ENCODE measurements around the gene PPIL6.
A peak's percentile ranks its signal among the peaks of the same experiment; 100 is the strongest.

Gene PPIL6

GRCh38 chr6:109453594-109454495 is 13.4 kb upstream of the PPIL6 start:
- Histone ChIP-seq H3K27me3 (replicated peaks; ENCODE audit: control insufficient read depth, insufficient read depth, low read length) (no peaks in the 10 kb centered on the region), H3K36me3 (ENCODE audit: control insufficient read depth, insufficient read depth, low read length) (peaks cover 26% of the 10 kb centered on the region), H3K4me3 (replicated peaks; ENCODE audit: low read depth, low read length) (peak overlapping the region; percentile 93)
- DNase-seq (ENCODE audit: extremely low read depth, insufficient read length): no peak
- TF ChIP-seq CTCF (IDR thresholded peaks at IDR 0.05; ENCODE audit: insufficient read depth, low read length, poor library complexity, severe bottlenecking): no peak

- TF ChIP-seq CTCF (IDR thresholded peaks at IDR 0.05; ENCODE audit: insufficient read depth, low read length, poor library complexity, severe bottlenecking): no peak
- no peak for DNase-seq (ENCODE audit: extremely low read depth, insufficient read length)
- Histone ChIP-seq H3K27me3 (replicated peaks; ENCODE audit: control insufficient read depth, insufficient read depth, low read length) (no peaks in the 10 kb centered on the region), H3K4me3 (replicated peaks; ENCODE audit: low read depth, low read length) (no peak overlapping the region), H3K36me3 (ENCODE audit: control insufficient read depth, insufficient read depth, low read length) (peaks cover 32% of the 10 kb centered on the region)
These were observed 12.7 kb upstream of the PPIL6 start for GRCh38 chr6:109453156-109453555.

GRCh38 chr6:109452181-109452580 is 11.8 kb upstream of the PPIL6 start:
- no peak for DNase-seq (ENCODE audit: extremely low read depth, insufficient read length)
- Histone ChIP-seq H3K4me3 (replicated peaks; ENCODE audit: low read depth, low read length) (no peak overlapping the region), H3K27me3 (replicated peaks; ENCODE audit: control insufficient read depth, insufficient read depth, low read length) (no peaks in the 10 kb centered on the region)

GRCh38 chr6:109451376-109451775 is 10.9 kb upstream of the PPIL6 start:
- H3K27me3 ChIP-seq (replicated peaks; ENCODE audit: control insufficient read depth, insufficient read depth, low read length): no peaks in the 10 kb centered on the region
- H3K4me3 ChIP-seq (replicated peaks; ENCODE audit: low read depth, low read length): no peak overlapping the region
- peaks cover 43% of the 10 kb centered on the region for H3K36me3 ChIP-seq (ENCODE audit: control insufficient read depth, insufficient read depth, low read length)
- DNase-seq (ENCODE audit: extremely low read depth, insufficient read length): no peak
- TF ChIP-seq CTCF (IDR thresholded peaks at IDR 0.05; ENCODE audit: insufficient read depth, low read length, poor library complexity, severe bottlenecking): no peak

More at GRCh38 chr6:109452181-109452580, 11.8 kb upstream of the PPIL6 start:
- no peak for TF ChIP-seq CTCF (IDR thresholded peaks at IDR 0.05; ENCODE audit: insufficient read depth, low read length, poor library complexity, severe bottlenecking)
- H3K36me3 ChIP-seq (ENCODE audit: control insufficient read depth, insufficient read depth, low read length): peaks cover 36% of the 10 kb centered on the region

GRCh38 chr6:109450801-109451200 is 10.4 kb upstream of the PPIL6 start:
- no peak for DNase-seq (ENCODE audit: extremely low read depth, insufficient read length)
- Histone ChIP-seq H3K4me3 (replicated peaks; ENCODE audit: low read depth, low read length) (no peak overlapping the region), H3K36me3 (ENCODE audit: control insufficient read depth, insufficient read depth, low read length) (peaks cover 48% of the 10 kb centered on the region), H3K27me3 (replicated peaks; ENCODE audit: control insufficient read depth, insufficient read depth, low read length) (no peaks in the 10 kb centered on the region)
- TF ChIP-seq CTCF (IDR thresholded peaks at IDR 0.05; ENCODE audit: insufficient read depth, low read length, poor library complexity, severe bottlenecking): no peak

Measured in GM06990 (cell line).